Aorta (tissue), 5 donors: ENCODE measurements around the gene HNF1A. TPM values are rescaled to one million over a fixed set of nuclear protein-coding genes. Genes with fewer than 3 reads are reported as not detected.
"Not testable (repeated sequence)": the region's sequence is repeated elsewhere in the genome, so short reads cannot be mapped to it uniquely, and the experiment has no call there.

Experiments
- ATAC-seq: fragments of 200-7000 bp; cut with Tn5 transposase; one replicate; pipeline ENCODE4 v1.9.1; 2022; ENCODE audit warnings: moderate library complexity; ENCODE audit not compliant: low FRiP score
- DNase-seq, 2 donors: peaks; one replicate each; pipeline ENCODE4 v3.0.0-alpha.2; 2020
- H3K27ac ChIP-seq, 2 donors: one replicate each; pipeline ENCODE4 v1.5.1; 2013; ENCODE audit warnings: low read length in 2 of 2, mild to moderate bottlenecking in 2 of 2, moderate library complexity in 2 of 2, control low read depth in 1 of 2, inconsistent platforms in 1 of 2, low read depth in 1 of 2
- H3K27me3 ChIP-seq, 2 donors: one replicate each; pipeline ENCODE4 v1.6.1; 2013; ENCODE audit warnings: control low read depth in 1 of 2, low read length in 1 of 2, mild to moderate bottlenecking in 1 of 2, moderate library complexity in 1 of 2; ENCODE audit not compliant: insufficient read depth in 2 of 2, control insufficient read depth in 1 of 2
- H3K36me3 ChIP-seq, 2 donors: one replicate each; pipeline ENCODE4 v1.6.1; 2013; ENCODE audit warnings: control low read depth in 1 of 2, low read length in 1 of 2, mild to moderate bottlenecking in 1 of 2; ENCODE audit not compliant: insufficient read depth in 2 of 2, control insufficient read depth in 1 of 2
- H3K4me1 ChIP-seq, 2 donors: one replicate each; pipeline ENCODE4 v1.6.1; 2013; ENCODE audit warnings: low read length in 2 of 2, control low read depth in 1 of 2, mild to moderate bottlenecking in 1 of 2, moderate library complexity in 1 of 2; ENCODE audit not compliant: insufficient read depth in 2 of 2, control insufficient read depth in 1 of 2
- H3K4me3 ChIP-seq, 2 donors: one replicate each; pipeline ENCODE4 v1.5.1; 2013; ENCODE audit warnings: low read length in 2 of 2, control low read depth in 1 of 2, mild to moderate bottlenecking in 1 of 2
- H3K9me3 ChIP-seq: one replicate; pipeline ENCODE4 v1.6.1; 2013; ENCODE audit warnings: mild to moderate bottlenecking, low read length; ENCODE audit not compliant: control insufficient read depth
- WGBS, 2 donors: extraction: QIAGEN DNeasy Blood & Tissue Kit; methylation state at CpG; one replicate each; pipeline ENCODE4 v1.1.7; 2013; 5-methylcytosine and 5-hydroxymethylcytosine counted together
- intact Hi-C, 2 donors: fragments of 100-400 bp; cut with DNase I; formaldehyde crosslinking; loops; one replicate each; pipeline versions ENCODE4 v1.14.2 to v1.15.0; 2022
- polyA plus RNA-seq, 2 donors: library from polyadenylated mRNA; stranded (reverse); fragments of 200-250 nt; gene quantifications; one replicate each; pipeline ENCODE4 v1.2.3, GENCODE V29; 2013
- total RNA-seq, 2 donors: library from RNA; stranded (reverse); fragmentation: NEBNext Ultra II Directional; extraction: Animal tissue kit (Norgen Biotek cat#: 25700); gene quantifications; one replicate each; pipeline ENCODE4 v1.2.1, GENCODE V29; 2021
- donor health status: healthy with polysubstance abuse.
- donor health status: Bipolar disorder and iron deficiency.
- donor health status: DM: no; HTN: no; CAD: no.
- donor health status: DM: no; HTN: no; CAD: no.
- donor health status: DM: yes; HTN: yes; CAD: no.

The HNF1A gene
- total and polyA plus RNA-seq, 4 donors: 0.18 to 5.4 TPM; not detected in 2

DNA sequence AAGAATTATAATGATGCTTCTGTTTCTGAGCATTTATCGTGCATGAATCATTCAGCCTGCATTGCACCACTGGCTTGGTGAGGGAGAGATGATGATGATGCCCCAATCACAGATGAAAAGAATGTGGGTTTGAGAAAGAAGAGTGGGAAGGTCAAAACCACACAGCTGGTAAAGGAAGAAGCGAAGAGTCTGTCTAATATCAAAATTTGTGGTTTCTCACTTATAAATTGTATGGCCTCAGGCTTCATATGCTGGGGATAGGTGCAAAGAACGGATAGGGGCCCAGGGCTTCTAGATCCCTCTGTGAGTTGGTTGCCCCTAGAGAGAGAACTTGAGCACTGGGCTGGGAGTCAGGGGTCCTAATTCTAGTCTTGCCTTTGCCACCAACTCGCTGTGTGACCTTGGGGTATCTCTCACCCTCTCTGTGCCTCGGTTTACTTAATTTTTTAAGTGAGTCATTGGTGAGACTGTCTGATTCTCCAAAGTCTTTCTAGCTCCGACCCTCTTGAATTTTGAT lies 58.5 kb downstream of the HNF1A start:
- Histone ChIP-seq H3K27ac (no peak overlapping the region), H3K4me1 (no peaks in the 10 kb centered on the region), H3K9me3 (no peaks in the 10 kb centered on the region), H3K4me3 (no peak overlapping the region), H3K36me3 (no peaks in the 10 kb centered on the region), H3K27me3 (no peaks in the 10 kb centered on the region)
- intact Hi-C loops: no loop called here
- DNase-seq (no peak), ATAC-seq (no peak)
- 86% methylated on average over 6 of the region's 6 CpGs for WGBS, 2 donors

DNA sequence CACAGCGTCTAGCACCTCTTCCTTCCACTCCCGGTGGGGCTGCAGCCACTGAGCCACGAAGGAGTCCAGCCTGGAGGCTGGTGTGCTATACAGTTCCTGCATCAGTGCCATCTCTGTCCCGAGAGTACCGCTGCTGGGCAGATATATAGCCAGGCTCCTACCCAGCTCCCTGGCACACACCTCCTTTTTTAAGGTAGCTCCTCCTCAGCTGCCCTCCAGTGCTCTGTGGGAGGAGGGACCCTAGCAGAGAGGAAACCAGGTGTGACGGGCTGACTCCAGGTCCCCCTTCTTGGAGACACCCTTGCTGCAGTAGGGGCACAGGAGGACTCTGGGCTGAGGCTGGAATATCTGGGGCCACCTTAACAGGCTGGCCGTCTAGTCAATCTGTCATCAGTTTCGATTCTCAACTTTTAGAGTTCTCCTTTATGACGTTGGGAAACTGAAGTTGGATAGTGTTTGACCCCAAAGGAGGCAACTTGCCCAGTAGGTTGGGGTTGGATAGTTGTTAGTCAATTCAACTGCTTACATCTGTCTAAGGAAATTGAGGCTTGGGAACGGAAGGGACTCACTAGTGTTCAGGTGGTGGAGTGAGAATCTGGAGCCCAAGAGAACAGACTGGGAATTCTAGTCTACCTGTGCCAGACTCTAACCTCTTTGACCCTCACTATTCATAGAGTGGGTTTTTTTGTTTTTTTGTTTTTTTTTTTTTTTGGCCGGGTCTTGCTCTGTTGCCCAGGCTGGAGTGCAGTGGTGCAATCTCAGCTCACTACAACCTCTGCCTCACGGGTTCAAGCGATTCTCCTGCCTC lies 60.7 kb downstream of the HNF1A start, which contains the start of gene OASL:
Gene OASL, minus strand, starts transcription at position 386 of the 808 bp plus-strand sequence. Its CDS starts 275 bp downstream, at position 111.
- Histone ChIP-seq H3K27me3 (peaks cover 0 to 2% of the 10 kb centered on the region in 2 donors), H3K9me3 (no peaks in the 10 kb centered on the region), H3K4me1 (no peaks in the 10 kb centered on the region), H3K36me3 (no peaks in the 10 kb centered on the region), H3K27ac (no peak within 1 kb of the TSS), H3K4me3 (no peak within 1 kb of the TSS)
- DNase-seq: peak in 1 of 2 donors; percentile 53
- WGBS, 2 donors: 26 to 28% methylated on average over 13 of the region's 13 CpGs
- intact Hi-C loops: no loop called here
- ATAC-seq: peak; percentile 59

- H3K27ac ChIP-seq: no peak overlapping the region
- intact Hi-C loops: no loop called here
- H3K4me3 ChIP-seq: no peak overlapping the region
- 82 to 86% methylated on average over 4 of the region's 4 CpGs for WGBS, 2 donors
- H3K4me1 ChIP-seq: no peaks in the 10 kb centered on the region
- no peak for ATAC-seq
- H3K36me3 ChIP-seq: no peaks in the 10 kb centered on the region
- peaks cover 0 to 3% of the 10 kb centered on the region in 2 donors for H3K27me3 ChIP-seq
- H3K9me3 ChIP-seq: no peaks in the 10 kb centered on the region
- no peak for DNase-seq
Observed at GRCh38 chr12:121043067-121043466, 64.7 kb downstream of the HNF1A start.

GRCh38 chr12:121047400-121047799 lies 69.1 kb downstream of the HNF1A start:
- H3K27me3 ChIP-seq, H3K36me3 ChIP-seq, H3K9me3 ChIP-seq, H3K4me3 ChIP-seq, intact Hi-C loops, H3K27ac ChIP-seq, DNase-seq, ATAC-seq, H3K4me1 ChIP-seq: not testable (repeated sequence)
- 82 to 90% methylated on average over 12 of the region's 12 CpGs for WGBS, 2 donors

- 64 to 73% methylated on average over 7 of the region's 7 CpGs for WGBS, 2 donors
- no peaks in the 10 kb centered on the region for H3K9me3 ChIP-seq
- intact Hi-C loops: no loop called here
- H3K27ac ChIP-seq: no peak overlapping the region
- peaks cover 0 to 1% of the 10 kb centered on the region in 2 donors for H3K27me3 ChIP-seq
- no peak overlapping the region for H3K4me3 ChIP-seq
- DNase-seq (no peak), ATAC-seq (no peak)
- no peaks in the 10 kb centered on the region for H3K4me1 ChIP-seq
- H3K36me3 ChIP-seq: no peaks in the 10 kb centered on the region
Observed at GRCh38 chr12:121048442-121048841, 70.1 kb downstream of the HNF1A start.

GRCh38 chr12:121050725-121051124 lies 72.4 kb downstream of the HNF1A start:
- no peak for ATAC-seq
- Histone ChIP-seq H3K36me3 (no peaks in the 10 kb centered on the region), H3K27ac (no peak overlapping the region), H3K27me3 (peaks cover 0 to 1% of the 10 kb centered on the region in 2 donors), H3K4me1 (no peaks in the 10 kb centered on the region), H3K9me3 (peaks cover 1% of the 10 kb centered on the region), H3K4me3 (no peak overlapping the region)
- intact Hi-C loops: no loop called here
- no peak for DNase-seq
- 55 to 57% methylated on average over 2 of the region's 2 CpGs for WGBS, 2 donors

Other genes with a start within 250 kb of the HNF1A start
- 10 to 100 TPM; 33.1 to 48.9 TPM for gene SPPL3, start 74.2 kb upstream of the HNF1A start, total RNA-seq
- gene SPPL3, start 74.2 kb upstream of the HNF1A start, polyA plus RNA-seq: 10 to 100 TPM in 1 of 2 donors, 1 to 10 TPM in 1; 5.4 to 21.7 TPM
- gene C12orf43, start 37.9 kb downstream of the HNF1A start, total RNA-seq: 10 to 100 TPM; 11.6 to 15.7 TPM
- gene C12orf43, start 37.9 kb downstream of the HNF1A start, polyA plus RNA-seq: 10 to 100 TPM; 11.3 to 15.4 TPM
- gene OASL, start 60.7 kb downstream of the HNF1A start, total RNA-seq: 1 to 10 TPM in 1 of 2 donors, under 1 TPM in 1; 0.96 to 1.7 TPM
- 1 to 10 TPM in 1 of 2 donors, under 1 TPM in 1; 0.49 to 3.1 TPM for gene OASL, start 60.7 kb downstream of the HNF1A start, polyA plus RNA-seq
- gene P2RX7, start 154.3 kb downstream of the HNF1A start, total RNA-seq: 10 to 100 TPM in 1 of 2 donors, 1 to 10 TPM in 1; 3.9 to 12.8 TPM
- 1 to 10 TPM; 2.1 to 4.4 TPM for gene P2RX7, start 154.3 kb downstream of the HNF1A start, polyA plus RNA-seq
- gene P2RX4, start 231.6 kb downstream of the HNF1A start, total RNA-seq: 10 to 100 TPM; 22.3 to 32.0 TPM
- 10 to 100 TPM; 23.3 to 24.6 TPM for gene P2RX4, start 231.6 kb downstream of the HNF1A start, polyA plus RNA-seq